ENCODE measurements around the gene OR14J1. TPM values are rescaled to one million over a fixed set of nuclear protein-coding genes. Genes with fewer than 3 reads are reported as not detected.

OR14J1 gene
- not detected for polyA plus RNA-seq (2013, experiment 1 of 2)
- polyA plus RNA-seq (2013, experiment 2 of 2), result not detected

GRCh38 chr6:29301316-29301715, at the start of gene OR14J1:
Gene OR14J1, plus strand, starts transcription at chr6:29301701. Its CDS starts 4,989 bp downstream, at chr6:29306690.
- no peak within 1 kb of the TSS for H2BK5ac ChIP-seq (ENCODE audit: low read length)
- H3K18ac ChIP-seq (ENCODE audit: low read length), result no peak within 1 kb of the TSS
- H3K27ac ChIP-seq (ENCODE audit: low read depth, low read length), result no peak within 1 kb of the TSS
- H3K23ac ChIP-seq (ENCODE audit: low read length), result no peak within 1 kb of the TSS
- H3K9ac ChIP-seq (ENCODE audit: low read length), result no peak within 1 kb of the TSS
- no peaks in the 10 kb centered on the region for H3K4me1 ChIP-seq (ENCODE audit: control insufficient read depth, low read depth, low read length)
- H4K8ac ChIP-seq (ENCODE audit: low read depth, low read length), result no peak within 1 kb of the TSS
- H3K27me3 ChIP-seq (ENCODE audit: insufficient read depth, low read length, poor library complexity), result no peaks in the 10 kb centered on the region
- H3K79me2 ChIP-seq (ENCODE audit: control insufficient read depth, insufficient read depth, low read length), result no peaks in the 10 kb centered on the region
- H2BK120ac ChIP-seq (ENCODE audit: low read depth, low read length), result no peak within 1 kb of the TSS
- H3K36me3 ChIP-seq (ENCODE audit: control insufficient read depth, insufficient read depth, low read length), result no peaks in the 10 kb centered on the region
- H4K5ac ChIP-seq (ENCODE audit: low read length), result no peak within 1 kb of the TSS
- no peak within 1 kb of the TSS for H2BK15ac ChIP-seq (replicated peaks; ENCODE audit: low read depth)
- DNase-seq, result no peak
- H3K4me2 ChIP-seq (ENCODE audit: low read length), result no peak within 1 kb of the TSS
- H3K4me3 ChIP-seq (ENCODE audit: low read length), result no peak within 1 kb of the TSS
- no peak within 1 kb of the TSS for H2AK5ac ChIP-seq (ENCODE audit: low read length)
- no peaks in the 10 kb centered on the region for H3K79me1 ChIP-seq (ENCODE audit: low read length)
- no peak within 1 kb of the TSS for H3K56ac ChIP-seq (ENCODE audit: low read length)
- H3K4ac ChIP-seq (ENCODE audit: low read depth, low read length), result no peak within 1 kb of the TSS
- no CpG with 5 or more reads among the region's 3 CpGs for WGBS (ENCODE audit: extremely low coverage, insufficient coverage, low lambda C conversion rate)

- DNase-seq, result peak; percentile 30
- Histone ChIP-seq H3K4me2 (ENCODE audit: low read length) (no peak overlapping the region), H2BK15ac (replicated peaks; ENCODE audit: low read depth) (no peak overlapping the region), H4K8ac (ENCODE audit: low read depth, low read length) (no peak overlapping the region), H3K23ac (ENCODE audit: low read length) (no peak overlapping the region), H3K79me2 (ENCODE audit: control insufficient read depth, insufficient read depth, low read length) (no peaks in the 10 kb centered on the region), H2BK5ac (ENCODE audit: low read length) (no peak overlapping the region), H3K4me1 (ENCODE audit: control insufficient read depth, low read depth, low read length) (no peaks in the 10 kb centered on the region), H3K36me3 (ENCODE audit: control insufficient read depth, insufficient read depth, low read length) (no peaks in the 10 kb centered on the region), H3K79me1 (ENCODE audit: low read length) (no peaks in the 10 kb centered on the region), H2BK120ac (ENCODE audit: low read depth, low read length) (no peak overlapping the region), H3K56ac (ENCODE audit: low read length) (no peak overlapping the region), H3K27me3 (ENCODE audit: insufficient read depth, low read length, poor library complexity) (no peaks in the 10 kb centered on the region), H3K4ac (ENCODE audit: low read depth, low read length) (no peak overlapping the region), H2AK5ac (ENCODE audit: low read length) (no peak overlapping the region), H3K27ac (ENCODE audit: low read depth, low read length) (no peak overlapping the region), H4K5ac (ENCODE audit: low read length) (no peak overlapping the region), H3K9ac (ENCODE audit: low read length) (no peak overlapping the region), H3K18ac (ENCODE audit: low read length) (no peak overlapping the region), H3K4me3 (ENCODE audit: low read length) (no peak overlapping the region)
- WGBS (ENCODE audit: extremely low coverage, insufficient coverage, low lambda C conversion rate), result no CpG with 5 or more reads among the region's 9 CpGs
Measured at GRCh38 chr6:29251736-29252135, 49.8 kb upstream of the OR14J1 start.

GRCh38 chr6:29255530-29255929, 46.0 kb upstream of the OR14J1 start:
- H3K56ac ChIP-seq (ENCODE audit: low read length), result no peak overlapping the region
- no peak overlapping the region for H4K5ac ChIP-seq (ENCODE audit: low read length)
- H3K27me3 ChIP-seq (ENCODE audit: insufficient read depth, low read length, poor library complexity), result no peaks in the 10 kb centered on the region
- no peak overlapping the region for H3K4me3 ChIP-seq (ENCODE audit: low read length)
- no peak for DNase-seq
- H2BK5ac ChIP-seq (ENCODE audit: low read length), result no peak overlapping the region
- H3K27ac ChIP-seq (ENCODE audit: low read depth, low read length), result no peak overlapping the region
- no peaks in the 10 kb centered on the region for H3K36me3 ChIP-seq (ENCODE audit: control insufficient read depth, insufficient read depth, low read length)
- H4K8ac ChIP-seq (ENCODE audit: low read depth, low read length), result no peak overlapping the region
- no CpG with 5 or more reads among the region's 2 CpGs for WGBS (ENCODE audit: extremely low coverage, insufficient coverage, low lambda C conversion rate)
- no peak overlapping the region for H3K23ac ChIP-seq (ENCODE audit: low read length)
- H2BK15ac ChIP-seq (replicated peaks; ENCODE audit: low read depth), result no peak overlapping the region
- no peak overlapping the region for H3K4me2 ChIP-seq (ENCODE audit: low read length)
- H3K4me1 ChIP-seq (ENCODE audit: control insufficient read depth, low read depth, low read length), result no peaks in the 10 kb centered on the region
- no peak overlapping the region for H2AK5ac ChIP-seq (ENCODE audit: low read length)
- no peak overlapping the region for H3K4ac ChIP-seq (ENCODE audit: low read depth, low read length)
- no peaks in the 10 kb centered on the region for H3K79me1 ChIP-seq (ENCODE audit: low read length)
- no peak overlapping the region for H3K18ac ChIP-seq (ENCODE audit: low read length)
- H3K9ac ChIP-seq (ENCODE audit: low read length), result no peak overlapping the region
- H3K79me2 ChIP-seq (ENCODE audit: control insufficient read depth, insufficient read depth, low read length), result no peaks in the 10 kb centered on the region
- no peak overlapping the region for H2BK120ac ChIP-seq (ENCODE audit: low read depth, low read length)

GRCh38 chr6:29259721-29260120, 41.8 kb upstream of the OR14J1 start:
- Histone ChIP-seq H3K4me1 (ENCODE audit: control insufficient read depth, low read depth, low read length) (no peaks in the 10 kb centered on the region), H4K8ac (ENCODE audit: low read depth, low read length) (no peak overlapping the region), H3K4me2 (ENCODE audit: low read length) (no peak overlapping the region), H3K4ac (ENCODE audit: low read depth, low read length) (no peak overlapping the region), H2BK5ac (ENCODE audit: low read length) (no peak overlapping the region), H3K23ac (ENCODE audit: low read length) (no peak overlapping the region), H3K79me1 (ENCODE audit: low read length) (no peaks in the 10 kb centered on the region), H2BK15ac (replicated peaks; ENCODE audit: low read depth) (no peak overlapping the region), H3K18ac (ENCODE audit: low read length) (no peak overlapping the region), H2AK5ac (ENCODE audit: low read length) (no peak overlapping the region), H3K56ac (ENCODE audit: low read length) (no peak overlapping the region), H4K5ac (ENCODE audit: low read length) (no peak overlapping the region), H3K27ac (ENCODE audit: low read depth, low read length) (no peak overlapping the region), H2BK120ac (ENCODE audit: low read depth, low read length) (no peak overlapping the region), H3K9ac (ENCODE audit: low read length) (no peak overlapping the region), H3K36me3 (ENCODE audit: control insufficient read depth, insufficient read depth, low read length) (no peaks in the 10 kb centered on the region), H3K27me3 (ENCODE audit: insufficient read depth, low read length, poor library complexity) (no peaks in the 10 kb centered on the region), H3K4me3 (ENCODE audit: low read length) (no peak overlapping the region), H3K79me2 (ENCODE audit: control insufficient read depth, insufficient read depth, low read length) (no peaks in the 10 kb centered on the region)
- DNase-seq, result no peak
- no CpG with 5 or more reads among the region's 2 CpGs for WGBS (ENCODE audit: extremely low coverage, insufficient coverage, low lambda C conversion rate)

- WGBS (ENCODE audit: extremely low coverage, insufficient coverage, low lambda C conversion rate), result no CpG with 5 or more reads among the region's 3 CpGs
- H3K79me1 ChIP-seq (ENCODE audit: low read length), result no peaks in the 10 kb centered on the region
- no peak overlapping the region for H3K4me2 ChIP-seq (ENCODE audit: low read length)
- H3K56ac ChIP-seq (ENCODE audit: low read length), result no peak overlapping the region
- no peak overlapping the region for H3K27ac ChIP-seq (ENCODE audit: low read depth, low read length)
- no peaks in the 10 kb centered on the region for H3K36me3 ChIP-seq (ENCODE audit: control insufficient read depth, insufficient read depth, low read length)
- H3K4me3 ChIP-seq (ENCODE audit: low read length), result no peak overlapping the region
- H2AK5ac ChIP-seq (ENCODE audit: low read length), result no peak overlapping the region
- no peaks in the 10 kb centered on the region for H3K79me2 ChIP-seq (ENCODE audit: control insufficient read depth, insufficient read depth, low read length)
- no peak overlapping the region for H4K5ac ChIP-seq (ENCODE audit: low read length)
- no peak overlapping the region for H2BK5ac ChIP-seq (ENCODE audit: low read length)
- H3K27me3 ChIP-seq (ENCODE audit: insufficient read depth, low read length, poor library complexity), result no peaks in the 10 kb centered on the region
- no peak overlapping the region for H2BK120ac ChIP-seq (ENCODE audit: low read depth, low read length)
- no peak overlapping the region for H2BK15ac ChIP-seq (replicated peaks; ENCODE audit: low read depth)
- H4K8ac ChIP-seq (ENCODE audit: low read depth, low read length), result no peak overlapping the region
- no peak overlapping the region for H3K9ac ChIP-seq (ENCODE audit: low read length)
- H3K18ac ChIP-seq (ENCODE audit: low read length), result no peak overlapping the region
- no peak overlapping the region for H3K4ac ChIP-seq (ENCODE audit: low read depth, low read length)
- no peak overlapping the region for H3K23ac ChIP-seq (ENCODE audit: low read length)
- no peaks in the 10 kb centered on the region for H3K4me1 ChIP-seq (ENCODE audit: control insufficient read depth, low read depth, low read length)
- peak; percentile 41 for DNase-seq
Measured at GRCh38 chr6:29263001-29263400, 38.5 kb upstream of the OR14J1 start.

GRCh38 chr6:29294499-29294914, 7.0 kb upstream of the OR14J1 start:
- Histone ChIP-seq H3K23ac (ENCODE audit: low read length) (no peak overlapping the region), H3K4ac (ENCODE audit: low read depth, low read length) (no peak overlapping the region)
- WGBS (ENCODE audit: extremely low coverage, insufficient coverage, low lambda C conversion rate), result no CpG with 5 or more reads among the region's 1 CpG

More at GRCh38 chr6:29294499-29294914, 7.0 kb upstream of the OR14J1 start:
- Histone ChIP-seq H2BK5ac (ENCODE audit: low read length) (no peak overlapping the region), H2BK15ac (replicated peaks; ENCODE audit: low read depth) (no peak overlapping the region), H3K4me1 (ENCODE audit: control insufficient read depth, low read depth, low read length) (no peaks in the 10 kb centered on the region), H4K5ac (ENCODE audit: low read length) (no peak overlapping the region), H2AK5ac (ENCODE audit: low read length) (no peak overlapping the region), H4K8ac (ENCODE audit: low read depth, low read length) (no peak overlapping the region), H3K4me2 (ENCODE audit: low read length) (no peak overlapping the region), H3K27me3 (ENCODE audit: insufficient read depth, low read length, poor library complexity) (no peaks in the 10 kb centered on the region), H3K79me2 (ENCODE audit: control insufficient read depth, insufficient read depth, low read length) (no peaks in the 10 kb centered on the region), H3K79me1 (ENCODE audit: low read length) (no peaks in the 10 kb centered on the region), H3K27ac (ENCODE audit: low read depth, low read length) (no peak overlapping the region), H3K9ac (ENCODE audit: low read length) (no peak overlapping the region), H3K18ac (ENCODE audit: low read length) (no peak overlapping the region), H3K56ac (ENCODE audit: low read length) (no peak overlapping the region), H3K4me3 (ENCODE audit: low read length) (no peak overlapping the region), H3K36me3 (ENCODE audit: control insufficient read depth, insufficient read depth, low read length) (no peaks in the 10 kb centered on the region), H2BK120ac (ENCODE audit: low read depth, low read length) (no peak overlapping the region)
- peak; percentile 5 for DNase-seq
